Measurements from ENCODE around the gene PPEF2.

- TF ChIP-seq, protein P1, sequence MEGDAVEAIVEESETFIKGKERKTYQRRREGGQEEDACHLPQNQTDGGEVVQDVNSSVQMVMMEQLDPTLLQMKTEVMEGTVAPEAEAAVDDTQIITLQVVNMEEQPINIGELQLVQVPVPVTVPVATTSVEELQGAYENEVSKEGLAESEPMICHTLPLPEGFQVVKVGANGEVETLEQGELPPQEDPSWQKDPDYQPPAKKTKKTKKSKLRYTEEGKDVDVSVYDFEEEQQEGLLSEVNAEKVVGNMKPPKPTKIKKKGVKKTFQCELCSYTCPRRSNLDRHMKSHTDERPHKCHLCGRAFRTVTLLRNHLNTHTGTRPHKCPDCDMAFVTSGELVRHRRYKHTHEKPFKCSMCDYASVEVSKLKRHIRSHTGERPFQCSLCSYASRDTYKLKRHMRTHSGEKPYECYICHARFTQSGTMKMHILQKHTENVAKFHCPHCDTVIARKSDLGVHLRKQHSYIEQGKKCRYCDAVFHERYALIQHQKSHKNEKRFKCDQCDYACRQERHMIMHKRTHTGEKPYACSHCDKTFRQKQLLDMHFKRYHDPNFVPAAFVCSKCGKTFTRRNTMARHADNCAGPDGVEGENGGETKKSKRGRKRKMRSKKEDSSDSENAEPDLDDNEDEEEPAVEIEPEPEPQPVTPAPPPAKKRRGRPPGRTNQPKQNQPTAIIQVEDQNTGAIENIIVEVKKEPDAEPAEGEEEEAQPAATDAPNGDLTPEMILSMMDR (conservative IDR thresholded peaks at IDR 0.05; ENCODE audit: low read depth in 2 of 2): no peak
- no peak for TF ChIP-seq POLR2AphosphoS5 (IDR thresholded peaks at IDR 0.05; ENCODE audit: low read depth)
- no peak for TF ChIP-seq EZH2phosphoT487 (IDR thresholded peaks at IDR 0.05; ENCODE audit: unreplicated experiment)
- TF ChIP-seq NANOG (IDR thresholded peaks at IDR 0.05; ENCODE audit: borderline replicate concordance): no peak
- TF ChIP-seq, protein P2, sequence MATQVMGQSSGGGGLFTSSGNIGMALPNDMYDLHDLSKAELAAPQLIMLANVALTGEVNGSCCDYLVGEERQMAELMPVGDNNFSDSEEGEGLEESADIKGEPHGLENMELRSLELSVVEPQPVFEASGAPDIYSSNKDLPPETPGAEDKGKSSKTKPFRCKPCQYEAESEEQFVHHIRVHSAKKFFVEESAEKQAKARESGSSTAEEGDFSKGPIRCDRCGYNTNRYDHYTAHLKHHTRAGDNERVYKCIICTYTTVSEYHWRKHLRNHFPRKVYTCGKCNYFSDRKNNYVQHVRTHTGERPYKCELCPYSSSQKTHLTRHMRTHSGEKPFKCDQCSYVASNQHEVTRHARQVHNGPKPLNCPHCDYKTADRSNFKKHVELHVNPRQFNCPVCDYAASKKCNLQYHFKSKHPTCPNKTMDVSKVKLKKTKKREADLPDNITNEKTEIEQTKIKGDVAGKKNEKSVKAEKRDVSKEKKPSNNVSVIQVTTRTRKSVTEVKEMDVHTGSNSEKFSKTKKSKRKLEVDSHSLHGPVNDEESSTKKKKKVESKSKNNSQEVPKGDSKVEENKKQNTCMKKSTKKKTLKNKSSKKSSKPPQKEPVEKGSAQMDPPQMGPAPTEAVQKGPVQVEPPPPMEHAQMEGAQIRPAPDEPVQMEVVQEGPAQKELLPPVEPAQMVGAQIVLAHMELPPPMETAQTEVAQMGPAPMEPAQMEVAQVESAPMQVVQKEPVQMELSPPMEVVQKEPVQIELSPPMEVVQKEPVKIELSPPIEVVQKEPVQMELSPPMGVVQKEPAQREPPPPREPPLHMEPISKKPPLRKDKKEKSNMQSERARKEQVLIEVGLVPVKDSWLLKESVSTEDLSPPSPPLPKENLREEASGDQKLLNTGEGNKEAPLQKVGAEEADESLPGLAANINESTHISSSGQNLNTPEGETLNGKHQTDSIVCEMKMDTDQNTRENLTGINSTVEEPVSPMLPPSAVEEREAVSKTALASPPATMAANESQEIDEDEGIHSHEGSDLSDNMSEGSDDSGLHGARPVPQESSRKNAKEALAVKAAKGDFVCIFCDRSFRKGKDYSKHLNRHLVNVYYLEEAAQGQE (IDR thresholded peaks at IDR 0.05; ENCODE audit: unreplicated experiment): no peak
- no peak for TF ChIP-seq CREB1 (CRISPR knock-in tag; IDR thresholded peaks at IDR 0.05; ENCODE audit: low read depth)
Observed at GRCh38 chr4:75908555-75908954, 6.3 kb upstream of the PPEF2 start.
